Calu3 (cell line): Measurements from ENCODE around the gene CRYBG1. TPM values are rescaled to one million over a fixed set of nuclear protein-coding genes. Genes with fewer than 3 reads are reported as not detected.

Source experiments
- BruUV-seq: library from RNA; stranded (reverse); fragments of 400-500 nt; replicated peaks from 2 replicates; lab custom pipeline; 2021; lab: Mats Ljungman, UMichigan
- CTCF ChIA-PET: fragments of 300-600 bp; sonication (Branson Sonifier 250); formaldehyde crosslinking; loops from one replicate; lab custom pipeline; 2022; ENCODE audit warnings: antibody characterized with exemption; lab: Charles Lee
- DNase-seq: peaks from one replicate; pipeline ENCODE4 v3.0.0; 2022
- H3K27ac Mint-ChIP-seq: one replicate; pipeline ENCODE4 v1.8.0; 2022; ENCODE audit warnings: mixed read lengths; ENCODE audit not compliant: unreplicated experiment
- H3K27me3 Mint-ChIP-seq: one replicate; pipeline ENCODE4 v1.8.0; 2022; ENCODE audit warnings: mixed read lengths; ENCODE audit not compliant: unreplicated experiment
- H3K36me3 Mint-ChIP-seq: one replicate; pipeline ENCODE4 v1.8.0; 2022; ENCODE audit warnings: mild to moderate bottlenecking, moderate library complexity, mixed read lengths; ENCODE audit not compliant: insufficient read depth, unreplicated experiment
- H3K4me1 Mint-ChIP-seq: one replicate; pipeline ENCODE4 v1.8.0; 2022; ENCODE audit warnings: mild to moderate bottlenecking, low read depth, mixed read lengths; ENCODE audit not compliant: unreplicated experiment
- H3K4me3 Mint-ChIP-seq: one replicate; pipeline ENCODE4 v1.8.0; 2022; ENCODE audit warnings: mild to moderate bottlenecking, low read depth, moderate library complexity, mixed read lengths; ENCODE audit not compliant: unreplicated experiment
- H3K9me3 Mint-ChIP-seq: one replicate; pipeline ENCODE4 v1.8.0; 2022; ENCODE audit warnings: low read depth, mixed read lengths; ENCODE audit not compliant: unreplicated experiment
- CTCF ChIP-seq: fragments of 200-600 bp; IDR thresholded peaks from one replicate; pipeline ENCODE4 v1.8.0; 2022; ENCODE audit warnings: antibody characterized with exemption; ENCODE audit not compliant: unreplicated experiment
- intact Hi-C: fragments of 100-400 bp; cut with micrococcal nuclease; formaldehyde crosslinking; loops from one replicate; pipeline ENCODE4 v1.10.0; 2022; ENCODE audit not compliant: unreplicated experiment
- total RNA-seq: library from RNA; stranded (reverse); gene quantifications from 2 replicates; pipeline ENCODE4 v1.2.3, GENCODE V29; 2022

Gene CRYBG1
- total RNA-seq, 1 experiment from 2014 or later = 40.7 TPM

GRCh38 chr6:106537662-106538061 is 177.1 kb downstream of the CRYBG1 start:
- Mint-ChIP-seq H3K27me3 (no peaks in the 10 kb centered on the region), H3K4me1 (peaks cover 21% of the 10 kb centered on the region), H3K4me3 (no peak overlapping the region), H3K36me3 (peaks cover 26% of the 10 kb centered on the region), H3K27ac (no peak overlapping the region), H3K9me3 (no peaks in the 10 kb centered on the region)
- no TSS peak for BruUV-seq
- DNase-seq = no peak
- CTCF ChIA-PET = no interaction called here
- intact Hi-C loops = no loop called here
- TF ChIP-seq CTCF = no peak

GRCh38 chr6:106538145-106538544 is 177.6 kb downstream of the CRYBG1 start:
- intact Hi-C loops = no loop called here
- no peak for DNase-seq
- no peaks in the 10 kb centered on the region for H3K27me3 Mint-ChIP-seq
- peaks cover 27% of the 10 kb centered on the region for H3K36me3 Mint-ChIP-seq
- H3K4me3 Mint-ChIP-seq = no peak overlapping the region
- CTCF ChIA-PET = interaction anchor here (0.5 kb wide), 1 partner anchor 462 kb away, joined by 3 read pairs; no protein-coding TSS in a partner anchor
- no TSS peak for BruUV-seq
- peaks cover 17% of the 10 kb centered on the region for H3K4me1 Mint-ChIP-seq
- H3K27ac Mint-ChIP-seq = no peak overlapping the region
- H3K9me3 Mint-ChIP-seq = no peaks in the 10 kb centered on the region
- TF ChIP-seq CTCF = no peak

GRCh38 chr6:106539936-106540335 is 179.4 kb downstream of the CRYBG1 start:
- no TSS peak for BruUV-seq
- Mint-ChIP-seq H3K4me1 (peaks cover 8% of the 10 kb centered on the region), H3K27me3 (no peaks in the 10 kb centered on the region), H3K9me3 (no peaks in the 10 kb centered on the region), H3K36me3 (peaks cover 37% of the 10 kb centered on the region), H3K27ac (no peak overlapping the region), H3K4me3 (no peak overlapping the region)
- CTCF ChIA-PET = no interaction called here
- intact Hi-C loops = no loop called here
- no peak for TF ChIP-seq CTCF
- no peak for DNase-seq

GRCh38 chr6:106540432-106540831 is 179.9 kb downstream of the CRYBG1 start:
- no peak overlapping the region for H3K4me3 Mint-ChIP-seq
- no peak for DNase-seq
- H3K9me3 Mint-ChIP-seq = no peaks in the 10 kb centered on the region
- BruUV-seq = no TSS peak
- intact Hi-C loops = no loop called here
- CTCF ChIA-PET = interaction anchor here (0.6 kb wide), 1 partner anchor 450 kb away, joined by 3 read pairs; no protein-coding TSS in a partner anchor
- peaks cover 8% of the 10 kb centered on the region for H3K4me1 Mint-ChIP-seq
- no peak for TF ChIP-seq CTCF
- H3K27ac Mint-ChIP-seq = no peak overlapping the region
- H3K27me3 Mint-ChIP-seq = no peaks in the 10 kb centered on the region
- H3K36me3 Mint-ChIP-seq = peaks cover 37% of the 10 kb centered on the region
